Astrocyte of the spinal cord (primary cell): Measurements from ENCODE around the gene SNORC.

ENCODE experiments used
- DNase-seq: peaks from one replicate; pipeline ENCODE4 v3.0.0; 2011; ENCODE audit warnings: low read depth, low spot score
- H3K4me3 ChIP-seq: 2 replicates; pipeline ENCODE4 v1.5.1; 2011; ENCODE audit warnings: low read depth, mild to moderate bottlenecking, low read length, moderate library complexity
- in situ Hi-C: cut with HindIII; loops from 2 replicates; pipeline ENCODE4 v1.10.0; 2017; ENCODE audit warnings: low sequenced_read_pairs
- TF ChIP-seq, protein P1 (sequence below): IDR thresholded peaks from 2 replicates; pipeline ENCODE4 v1.5.1; 2012; ENCODE audit warnings: low read depth, mild to moderate bottlenecking, low read length, inconsistent platforms

SNORC gene

DNA sequence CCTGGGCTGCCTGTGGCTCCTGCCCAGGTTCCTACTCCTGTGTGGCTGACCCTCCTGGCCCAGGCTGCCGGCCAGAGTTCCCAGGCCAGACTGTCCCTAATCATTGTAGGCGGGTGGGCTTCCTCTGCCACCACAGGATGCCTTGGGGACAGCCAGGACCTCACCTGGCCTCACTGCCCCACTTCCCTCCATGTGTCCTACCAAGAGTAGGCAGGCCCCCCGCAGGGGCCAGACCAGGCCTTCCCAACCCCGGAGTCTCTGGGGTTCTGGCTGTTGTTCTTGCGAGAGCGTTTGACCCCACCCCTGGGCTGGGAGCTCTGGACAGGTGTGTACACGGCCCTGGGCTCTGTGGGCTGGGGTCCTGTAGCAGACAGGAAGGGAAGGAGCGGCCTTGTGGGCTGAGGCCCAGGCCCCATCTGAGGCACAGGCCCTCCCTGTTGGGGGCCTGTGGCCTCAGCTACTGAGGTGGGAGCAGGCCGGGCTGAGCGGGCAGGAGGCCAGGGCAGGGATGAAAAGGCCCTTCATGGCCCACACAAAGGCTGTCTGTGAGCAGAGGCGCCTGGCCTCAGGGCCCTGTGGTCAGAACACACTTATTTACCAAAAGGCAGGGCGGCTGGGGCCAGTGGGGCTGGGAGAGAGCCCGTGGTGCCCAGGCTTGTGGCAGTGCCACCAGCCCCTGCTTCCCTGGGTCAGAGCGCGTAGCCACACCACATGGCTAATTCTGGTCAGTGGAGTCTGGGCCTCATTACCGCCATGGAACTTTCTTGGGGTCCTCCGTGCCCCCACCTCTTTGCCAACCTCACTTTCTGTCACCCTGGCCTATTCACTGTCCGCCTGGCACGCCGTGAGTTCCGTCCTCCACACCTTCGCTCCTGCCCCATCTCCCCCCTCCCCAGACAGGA is 2.0 kb downstream of the SNORC start:
- DNase-seq = no peak
- TF ChIP-seq, protein P1, sequence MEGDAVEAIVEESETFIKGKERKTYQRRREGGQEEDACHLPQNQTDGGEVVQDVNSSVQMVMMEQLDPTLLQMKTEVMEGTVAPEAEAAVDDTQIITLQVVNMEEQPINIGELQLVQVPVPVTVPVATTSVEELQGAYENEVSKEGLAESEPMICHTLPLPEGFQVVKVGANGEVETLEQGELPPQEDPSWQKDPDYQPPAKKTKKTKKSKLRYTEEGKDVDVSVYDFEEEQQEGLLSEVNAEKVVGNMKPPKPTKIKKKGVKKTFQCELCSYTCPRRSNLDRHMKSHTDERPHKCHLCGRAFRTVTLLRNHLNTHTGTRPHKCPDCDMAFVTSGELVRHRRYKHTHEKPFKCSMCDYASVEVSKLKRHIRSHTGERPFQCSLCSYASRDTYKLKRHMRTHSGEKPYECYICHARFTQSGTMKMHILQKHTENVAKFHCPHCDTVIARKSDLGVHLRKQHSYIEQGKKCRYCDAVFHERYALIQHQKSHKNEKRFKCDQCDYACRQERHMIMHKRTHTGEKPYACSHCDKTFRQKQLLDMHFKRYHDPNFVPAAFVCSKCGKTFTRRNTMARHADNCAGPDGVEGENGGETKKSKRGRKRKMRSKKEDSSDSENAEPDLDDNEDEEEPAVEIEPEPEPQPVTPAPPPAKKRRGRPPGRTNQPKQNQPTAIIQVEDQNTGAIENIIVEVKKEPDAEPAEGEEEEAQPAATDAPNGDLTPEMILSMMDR = no peak
- in situ Hi-C loops = no loop called here

DNA sequence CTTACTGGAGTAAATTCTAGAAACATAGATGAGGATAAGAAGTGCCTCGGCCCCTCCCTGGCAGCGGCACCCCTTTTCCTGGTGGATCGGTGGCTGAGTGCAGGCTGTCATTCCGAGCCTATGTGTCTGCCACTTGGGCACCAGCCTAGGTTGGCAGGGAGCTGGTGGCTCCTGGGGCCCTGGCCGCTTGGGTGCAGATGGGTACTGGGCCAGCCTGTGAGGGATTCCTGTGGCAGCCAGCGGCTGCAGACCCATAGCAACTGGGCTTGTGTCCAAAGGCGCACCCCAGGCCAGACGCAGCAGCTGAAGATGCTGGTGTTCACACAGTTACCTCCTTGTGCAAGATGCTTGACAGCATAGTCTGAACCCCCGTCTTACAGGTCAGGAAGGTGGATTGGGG is 2.8 kb downstream of the SNORC start:
- in situ Hi-C loops = no loop called here

More for the DNA sequence above, 2.0 kb downstream of the SNORC start:
- H3K4me3 ChIP-seq = no peak overlapping the region

DNA sequence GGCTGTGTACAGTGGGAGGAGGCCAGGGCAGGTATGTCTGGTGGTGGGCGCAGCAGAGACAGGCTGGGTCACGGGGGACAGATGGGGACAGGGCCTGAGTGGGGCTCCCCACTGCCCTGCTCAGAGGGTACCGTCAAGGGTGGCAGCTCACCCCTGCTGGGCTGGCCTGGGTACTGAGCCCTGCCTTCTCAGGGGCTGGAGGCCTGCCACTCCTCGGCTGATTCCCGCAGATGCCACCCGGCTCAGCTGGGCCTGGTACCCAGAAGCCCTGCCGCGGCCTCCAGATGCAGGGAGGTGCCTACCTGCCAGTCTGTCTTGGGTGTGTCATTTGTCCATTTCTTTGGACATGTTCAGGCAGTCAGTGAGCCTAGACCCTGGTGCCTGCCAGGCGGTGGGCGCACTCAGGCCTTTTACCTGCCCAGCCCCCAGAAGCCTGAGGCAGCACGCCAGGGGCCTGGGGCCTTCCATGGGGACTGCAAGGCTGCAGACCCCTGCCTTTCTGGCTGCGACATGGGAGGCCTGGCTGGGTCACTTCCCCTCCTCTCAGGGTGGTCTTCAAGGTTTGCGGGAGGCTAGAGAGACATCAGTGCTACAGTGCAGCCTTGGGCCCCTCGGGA is 3.3 kb downstream of the SNORC start:
- in situ Hi-C loops = no loop called here
- TF ChIP-seq, protein P1 = no peak
- no peak overlapping the region for H3K4me3 ChIP-seq
- DNase-seq = no peak

More for the DNA sequence above, 2.8 kb downstream of the SNORC start:
- TF ChIP-seq, protein P1 = no peak
- no peak overlapping the region for H3K4me3 ChIP-seq
- no peak for DNase-seq

DNA sequence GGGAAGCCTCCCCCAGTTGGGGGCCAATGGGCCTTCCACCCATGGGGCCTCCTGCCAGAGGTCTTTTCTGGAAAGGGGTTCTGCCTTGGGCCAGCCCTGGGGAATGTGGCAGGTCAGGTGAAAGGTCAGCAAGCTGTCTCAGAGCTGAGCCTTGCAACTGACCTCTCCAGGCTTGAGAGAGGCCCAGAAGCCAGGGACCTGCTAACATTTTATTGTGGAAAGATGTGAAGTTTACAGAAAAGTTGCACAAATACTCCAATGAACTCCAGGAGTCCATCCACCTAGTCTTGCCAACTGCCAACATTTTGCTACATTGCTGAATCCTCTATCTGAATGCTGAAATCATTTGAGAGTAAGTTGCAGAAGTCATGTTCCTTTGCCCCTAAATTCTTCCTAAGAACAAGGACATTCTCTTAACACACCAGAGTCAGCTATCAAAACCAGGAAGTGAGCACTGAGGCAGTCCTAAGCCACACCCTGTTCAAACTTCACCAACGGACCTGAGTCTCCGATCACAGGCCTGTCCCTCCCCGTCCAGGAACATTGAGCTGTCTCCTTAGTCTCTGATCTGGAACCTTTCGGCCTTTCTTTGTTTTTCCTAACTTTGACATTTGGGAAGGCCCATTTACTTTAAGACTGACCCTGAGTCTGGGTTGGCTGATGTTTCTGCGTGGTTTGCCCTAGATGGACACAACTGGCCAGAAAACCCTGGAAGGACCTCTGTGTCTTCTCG is 4.0 kb downstream of the SNORC start:
- DNase-seq = no peak
- TF ChIP-seq, protein P1 = no peak
- in situ Hi-C loops = no loop called here

DNA sequence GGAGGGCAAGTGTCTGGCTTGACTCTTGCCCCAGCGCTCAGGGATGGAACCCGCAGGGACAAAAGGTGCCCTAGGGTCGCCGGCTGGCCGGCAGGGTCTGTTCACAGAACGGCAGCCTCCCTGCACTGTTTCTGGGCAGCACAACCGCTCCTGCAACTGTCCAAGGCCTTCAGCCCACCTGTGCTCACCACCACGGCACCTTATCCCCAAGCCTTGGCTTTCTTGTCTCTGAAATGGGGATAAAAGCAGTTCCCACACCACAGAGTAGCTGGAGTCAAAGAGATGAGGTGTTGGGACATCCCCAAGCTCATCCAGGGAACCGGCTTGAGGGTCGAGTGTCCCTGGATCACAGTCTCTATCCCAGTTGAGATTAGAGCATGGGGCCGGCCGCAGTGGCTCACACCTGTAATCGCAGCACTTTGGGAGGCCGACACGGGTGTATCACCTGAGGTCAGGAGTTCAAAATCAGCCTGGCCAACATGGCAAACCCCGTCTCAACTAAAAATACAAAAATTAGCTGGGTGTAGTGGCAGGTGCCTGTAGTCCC is 4.7 kb downstream of the SNORC start:
- in situ Hi-C loops = no loop called here
- no peak overlapping the region for H3K4me3 ChIP-seq
- DNase-seq = no peak
- TF ChIP-seq, protein P1 = no peak

More for the DNA sequence above, 4.0 kb downstream of the SNORC start:
- no peak overlapping the region for H3K4me3 ChIP-seq
